ENCODE data around the gene PAQR6.
A peak's percentile ranks its signal among the peaks of the same experiment; 100 is the strongest.
"Not testable (repeated sequence)": the region's sequence is repeated elsewhere in the genome, so short reads cannot be mapped to it uniquely, and the experiment has no call there.

Gene PAQR6

DNA sequence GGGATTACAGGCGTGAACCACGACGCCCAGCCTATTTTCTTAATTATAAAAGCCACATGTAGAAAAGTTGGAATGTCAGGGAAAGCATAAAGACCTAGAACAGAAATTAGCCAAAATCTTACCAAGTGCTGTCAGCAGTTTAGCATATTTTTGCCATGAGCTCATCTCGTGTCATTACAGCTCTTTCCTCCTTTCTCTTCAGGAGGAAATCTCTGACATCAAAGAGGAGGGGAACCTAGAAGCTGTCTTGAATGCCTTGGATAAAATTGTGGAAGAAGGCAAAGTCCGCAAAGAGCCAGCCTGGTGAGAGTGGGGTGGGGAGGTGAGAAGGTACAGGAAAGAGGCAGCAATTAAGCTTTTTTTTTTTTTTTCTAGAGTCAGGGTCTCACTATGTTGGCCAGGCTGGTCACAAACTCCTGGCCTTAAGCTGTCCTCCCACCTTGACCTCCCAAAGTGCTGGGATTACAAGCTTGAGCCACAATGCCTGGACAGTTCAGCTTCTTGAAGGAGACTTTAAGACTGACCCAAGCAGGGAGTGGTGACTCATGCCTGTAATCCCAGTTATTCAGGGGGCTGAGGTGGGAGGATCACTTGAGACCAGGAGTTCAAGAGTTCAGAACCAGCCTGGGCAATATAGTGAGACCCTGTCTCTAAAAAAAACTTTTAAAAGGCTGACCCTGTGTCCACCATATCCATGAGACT, 14.3 kb downstream of the PAQR6 start:
- DNase-seq (ENCODE audit: low read depth in 1 of 2, low spot score in 1 of 2) = no peak

DNA sequence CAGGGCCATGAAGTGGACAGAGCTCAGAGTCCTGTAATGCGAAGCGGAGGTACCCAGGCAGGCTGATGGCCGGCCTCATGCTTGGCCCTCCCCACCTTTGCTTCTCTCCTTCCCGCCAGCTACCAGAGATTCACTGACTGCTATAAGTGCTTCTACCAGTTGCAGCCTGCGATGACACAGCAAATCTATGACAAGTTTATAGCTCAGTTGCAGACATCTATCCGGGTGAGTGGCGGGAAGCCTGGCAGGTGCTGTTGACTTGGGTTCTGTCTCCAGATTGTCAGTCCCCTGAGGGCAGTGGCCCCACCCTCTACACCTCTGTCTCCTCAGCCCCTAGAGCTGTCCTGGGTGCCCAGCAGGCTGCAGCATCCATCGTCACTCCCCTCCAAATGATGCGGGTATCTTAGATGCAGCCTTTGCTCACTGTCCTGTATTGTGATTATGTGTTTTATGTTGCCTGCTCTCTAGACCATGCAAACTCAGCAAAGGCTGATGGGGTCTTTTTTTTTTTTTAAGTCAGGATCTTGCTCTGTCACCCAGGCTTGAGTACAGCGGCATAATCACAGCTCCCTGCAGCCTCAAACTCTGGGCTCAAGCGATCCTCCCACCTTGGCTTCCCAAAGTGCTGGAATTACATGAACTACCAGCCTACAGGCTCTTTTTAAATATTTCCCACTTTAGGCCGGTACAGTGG, 15.5 kb downstream of the PAQR6 start:
- DNase-seq (ENCODE audit: low read depth in 1 of 2, low spot score in 1 of 2) = no peak

DNA sequence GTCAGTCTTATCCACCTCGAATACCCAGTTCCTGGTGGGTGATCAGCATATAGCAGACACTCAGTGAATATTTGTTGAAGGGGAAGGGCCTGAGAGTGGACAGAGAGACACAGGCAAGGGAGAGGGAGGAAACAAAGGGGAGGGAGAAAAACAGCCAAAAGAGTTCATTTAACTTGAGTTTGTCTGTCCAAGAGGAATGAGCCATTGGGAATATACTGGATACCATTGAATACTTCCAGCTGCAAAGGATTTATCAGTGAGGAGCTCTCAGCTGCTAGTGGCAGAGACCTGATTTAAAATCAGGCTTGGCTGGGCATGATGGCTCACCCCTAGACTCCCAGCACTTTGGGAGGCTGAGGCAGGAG, 17.4 kb downstream of the PAQR6 start:
- no peak for DNase-seq (ENCODE audit: low read depth in 1 of 2, low spot score in 1 of 2)

DNA sequence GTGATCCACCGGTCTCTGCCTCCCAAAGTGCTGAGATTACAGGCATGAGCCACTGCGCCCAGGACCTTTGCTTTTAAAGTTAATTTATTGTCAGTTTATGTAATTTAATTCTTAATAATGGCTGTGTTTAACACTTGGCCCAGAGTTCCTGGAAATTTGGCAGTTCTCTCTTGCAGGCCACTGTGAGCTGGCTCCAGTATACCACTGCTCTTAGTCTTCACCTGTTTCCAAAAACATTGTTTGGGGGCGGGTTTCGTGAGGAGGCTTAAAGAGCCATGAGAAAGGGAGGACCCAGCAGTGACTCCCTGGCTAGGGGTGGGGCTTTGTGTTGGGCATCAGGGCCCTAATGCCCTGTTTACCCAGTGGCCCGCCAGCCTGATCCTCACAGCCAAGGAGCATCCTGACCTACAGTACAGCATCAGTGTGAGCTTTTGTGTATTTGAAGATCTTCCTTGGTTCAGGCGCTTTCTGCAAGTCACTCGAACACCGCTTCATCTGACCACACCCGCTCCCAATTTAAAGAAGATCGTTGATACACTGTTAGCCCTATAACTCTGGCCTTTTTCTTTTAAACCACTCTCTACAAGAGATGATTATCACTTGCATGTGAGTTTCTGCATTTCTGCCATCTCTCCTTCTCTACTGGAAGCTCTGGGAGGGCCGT, 17.9 kb downstream of the PAQR6 start:
- DNase-seq (ENCODE audit: low read depth in 1 of 2, low spot score in 1 of 2) = no peak

DNA sequence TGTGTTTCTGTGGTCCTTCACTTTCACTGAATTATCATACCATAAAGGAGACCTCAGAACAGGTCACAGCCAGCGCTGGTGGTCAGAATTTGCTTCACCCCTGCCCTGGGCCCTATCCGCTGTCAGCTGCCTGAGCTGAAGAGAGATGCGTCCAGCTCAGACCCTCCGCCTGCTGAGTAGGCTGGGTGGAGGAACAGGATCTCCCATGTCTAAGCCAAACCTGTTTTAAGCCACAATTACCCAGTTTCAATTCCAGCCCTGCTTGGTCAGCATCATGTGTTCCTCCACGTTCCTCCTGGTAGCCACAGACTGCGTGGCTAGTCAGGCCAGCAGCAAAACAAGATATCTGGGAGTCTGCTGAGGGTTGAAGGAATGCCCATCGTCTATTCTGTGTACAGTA, 19.4 kb downstream of the PAQR6 start:
- DNase-seq (ENCODE audit: low read depth in 1 of 2, low spot score in 1 of 2) = no peak

DNA sequence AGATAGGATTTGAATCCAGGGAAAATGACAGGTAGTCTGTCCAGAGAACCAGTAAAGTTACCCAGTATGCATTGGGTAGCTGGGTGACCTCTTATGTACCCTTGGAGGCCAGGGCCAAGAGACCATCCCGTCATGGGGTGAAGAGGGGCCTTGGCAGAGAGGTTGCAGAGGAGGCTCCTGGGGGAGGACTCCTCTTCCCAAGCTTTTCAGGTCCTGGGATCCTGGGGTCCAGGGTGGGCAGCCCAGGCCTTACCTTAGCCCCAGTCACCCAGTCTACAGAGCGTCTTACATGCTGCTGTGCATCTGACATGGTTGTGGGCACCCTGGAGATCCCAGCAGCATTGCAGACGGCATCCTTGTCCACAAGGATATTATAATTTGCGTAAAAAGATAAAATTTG, 21.1 kb downstream of the PAQR6 start:
- DNase-seq (ENCODE audit: low read depth in 1 of 2, low spot score in 1 of 2) = no peak

DNA sequence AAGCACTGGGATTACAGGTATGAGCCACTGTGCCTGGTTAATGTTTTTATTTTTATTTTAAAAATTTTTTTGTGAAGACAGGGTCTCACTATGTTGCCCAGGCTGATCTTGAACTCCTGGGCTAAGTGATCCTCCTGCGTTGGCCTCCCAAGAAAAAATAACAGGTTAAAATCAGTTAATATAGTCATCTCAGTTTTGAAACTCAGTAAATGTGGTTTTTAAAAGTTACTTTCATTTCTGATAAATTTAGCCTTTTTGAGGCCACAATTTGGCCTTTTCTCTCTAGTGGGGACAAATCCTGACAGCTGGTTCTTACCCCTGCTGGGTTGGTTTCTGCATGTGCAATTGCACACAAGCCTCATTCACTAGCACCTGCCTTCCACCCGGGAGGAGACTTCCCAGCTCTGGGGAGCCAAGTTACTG, 21.7 kb downstream of the PAQR6 start:
- no peak for DNase-seq (ENCODE audit: low read depth in 1 of 2, low spot score in 1 of 2)

DNA sequence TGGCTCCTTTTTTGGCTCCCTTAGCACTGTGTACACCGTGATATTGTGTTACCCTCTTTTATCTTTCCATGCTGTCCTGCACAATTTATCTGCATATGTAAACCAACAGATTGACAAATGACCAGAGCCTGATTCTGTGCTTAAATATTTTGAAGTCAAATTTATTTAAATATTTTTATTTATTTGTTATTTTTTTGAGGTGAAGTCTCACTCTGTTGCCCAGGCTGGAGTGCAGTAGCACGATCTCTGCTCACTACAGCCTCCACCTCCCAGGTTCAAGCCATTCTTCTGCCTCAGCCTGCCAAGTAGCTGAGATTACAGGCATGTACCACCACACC, 22.2 kb downstream of the PAQR6 start:
- DNase-seq (ENCODE audit: low read depth in 1 of 2, low spot score in 1 of 2) = no peak

DNA sequence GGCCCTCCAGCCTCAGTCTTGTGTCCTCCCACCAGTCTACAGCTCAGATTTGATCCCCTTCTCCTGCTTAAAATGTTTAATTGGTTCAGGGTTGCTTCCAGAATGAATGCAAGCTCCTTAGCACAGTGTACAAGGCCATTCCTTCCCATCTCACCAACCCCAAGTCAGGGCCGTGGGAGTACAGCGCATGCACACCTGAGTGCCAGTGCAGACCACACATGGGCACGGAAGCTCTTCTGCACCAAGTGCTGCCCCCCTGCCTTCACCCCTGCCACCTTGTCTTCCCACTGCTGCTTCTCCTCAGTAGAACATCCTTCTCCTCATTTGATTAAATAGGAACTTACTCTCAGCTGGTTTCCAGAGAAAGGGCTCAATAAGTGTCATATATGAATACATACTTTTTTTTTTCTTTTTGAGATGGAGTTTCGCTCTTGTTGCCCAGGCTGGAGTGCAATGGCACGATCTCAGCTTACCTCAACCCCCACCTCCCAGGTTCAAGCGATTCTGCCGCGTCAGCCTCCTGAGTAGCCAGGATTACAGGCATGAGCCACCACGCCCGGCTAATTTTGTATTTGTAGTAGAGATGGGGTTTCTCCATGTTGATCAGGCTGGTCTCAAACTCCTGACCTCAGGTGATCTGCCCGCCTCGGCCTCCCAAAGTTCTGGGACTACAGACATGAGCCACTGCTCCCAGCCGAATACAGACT, 25.7 kb downstream of the PAQR6 start:
- DNase-seq (ENCODE audit: low read depth in 1 of 2, low spot score in 1 of 2) = no peak

DNA sequence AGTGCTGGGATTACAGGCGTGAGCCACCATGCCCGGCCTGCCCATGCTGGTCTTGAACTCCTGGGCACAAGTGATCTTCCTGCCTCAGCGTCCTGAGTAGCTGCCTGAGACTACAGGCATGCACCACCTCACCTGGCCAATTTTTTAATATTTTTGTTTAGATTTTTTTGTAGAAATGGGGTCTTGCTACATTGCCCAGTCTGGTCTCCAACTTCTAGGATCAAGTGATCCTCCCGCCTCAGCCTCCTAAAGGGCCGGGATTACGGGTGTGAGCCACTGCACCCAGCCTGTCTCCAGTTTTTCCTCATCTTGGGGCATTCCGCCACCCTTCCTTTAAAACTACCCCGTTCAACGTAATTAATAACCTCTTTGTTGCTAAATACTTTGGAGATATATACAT, 27.6 kb downstream of the PAQR6 start:
- DNase-seq (ENCODE audit: low read depth in 1 of 2, low spot score in 1 of 2) = no peak

DNA sequence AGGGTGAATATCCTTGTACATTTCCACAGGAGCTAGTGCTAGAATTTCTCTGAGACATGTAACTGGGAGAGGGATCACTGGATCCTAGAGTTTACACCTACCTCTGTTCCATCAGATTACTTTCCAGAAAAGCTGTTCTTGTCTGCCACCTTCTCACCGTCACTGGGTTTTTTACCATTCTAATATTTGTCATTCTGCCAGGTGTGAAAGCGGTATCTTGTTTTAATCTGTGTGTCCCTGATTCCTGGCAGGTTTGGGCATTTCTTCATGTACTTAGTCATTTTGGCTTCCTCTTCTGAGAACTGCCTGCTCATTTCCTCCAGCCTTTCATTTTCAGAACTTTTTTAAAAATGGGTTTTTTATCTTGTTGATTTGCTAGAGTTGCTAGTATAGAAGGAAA, 30.0 kb downstream of the PAQR6 start:
- DNase-seq (ENCODE audit: low read depth in 1 of 2, low spot score in 1 of 2) = no peak

DNA sequence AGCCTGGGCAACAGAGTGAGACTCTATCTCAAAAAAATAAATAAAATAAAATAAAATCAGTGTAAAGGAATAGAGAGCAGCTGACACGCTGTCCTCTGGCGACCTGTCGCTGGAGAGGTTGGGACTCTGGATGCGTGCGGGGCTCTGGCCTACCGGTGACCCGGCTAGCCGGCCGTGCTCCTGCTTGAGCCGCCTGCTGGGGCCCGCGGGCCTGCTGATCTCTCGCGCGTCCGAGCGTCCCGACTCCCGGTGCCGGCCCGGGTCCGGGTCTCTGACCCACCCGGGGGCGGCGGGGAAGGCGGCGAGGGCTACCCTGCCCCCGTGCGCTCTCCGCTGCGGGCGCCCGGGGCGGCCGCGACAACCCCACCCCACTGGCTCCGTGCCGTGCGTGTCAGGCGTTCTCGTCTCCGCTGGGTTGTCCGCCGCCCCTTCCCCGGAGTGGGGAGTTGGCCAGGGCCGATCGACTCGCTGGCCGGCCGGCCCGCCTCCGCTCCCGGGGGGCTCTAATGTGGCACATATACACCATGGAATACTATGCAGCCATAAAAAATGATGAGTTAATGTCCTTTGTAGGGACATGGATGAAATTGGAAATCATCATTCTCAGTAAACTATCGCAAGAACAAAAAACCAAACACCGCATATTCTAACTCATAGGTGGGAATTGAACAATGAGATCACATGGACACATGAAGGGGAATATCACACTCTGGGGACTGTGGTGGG, 31.3 kb downstream of the PAQR6 start:
- DNase-seq (ENCODE audit: low read depth in 1 of 2, low spot score in 1 of 2) = not testable (repeated sequence)

DNA sequence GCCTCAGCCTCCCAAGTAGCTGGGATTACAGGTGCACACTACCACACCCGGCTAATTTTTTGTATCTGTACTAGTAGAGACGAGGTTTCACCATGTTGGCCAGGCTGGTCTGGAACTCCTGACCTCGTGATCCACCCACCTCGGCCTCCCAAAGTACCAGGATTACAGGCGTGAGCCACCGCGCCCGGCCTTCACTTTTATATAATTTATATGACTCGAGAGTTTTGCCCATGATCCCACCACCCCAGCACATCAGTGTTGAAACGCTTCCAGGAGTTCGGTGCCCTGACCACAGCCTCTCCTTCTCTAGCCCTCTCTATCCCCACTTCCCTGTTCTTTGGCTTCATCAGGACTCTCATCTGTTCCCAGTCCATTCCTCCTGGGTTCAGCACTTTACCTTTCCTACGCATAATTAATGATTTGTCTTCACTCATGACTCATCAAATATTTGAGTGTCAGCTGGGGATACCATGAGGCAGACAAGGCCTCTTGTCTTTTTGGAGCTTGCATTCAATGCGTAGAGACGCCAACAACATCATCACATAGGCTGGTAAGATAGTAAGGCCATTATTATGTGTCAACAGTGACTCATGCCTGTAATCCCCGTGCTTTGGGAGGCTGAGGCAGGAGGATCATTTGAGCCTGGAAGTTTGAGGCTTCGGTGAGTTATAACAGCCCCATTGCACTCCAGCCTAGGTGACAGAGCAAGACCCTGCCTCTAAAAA, 33.7 kb downstream of the PAQR6 start:
- DNase-seq (ENCODE audit: low read depth in 1 of 2, low spot score in 1 of 2) = no peak

DNA sequence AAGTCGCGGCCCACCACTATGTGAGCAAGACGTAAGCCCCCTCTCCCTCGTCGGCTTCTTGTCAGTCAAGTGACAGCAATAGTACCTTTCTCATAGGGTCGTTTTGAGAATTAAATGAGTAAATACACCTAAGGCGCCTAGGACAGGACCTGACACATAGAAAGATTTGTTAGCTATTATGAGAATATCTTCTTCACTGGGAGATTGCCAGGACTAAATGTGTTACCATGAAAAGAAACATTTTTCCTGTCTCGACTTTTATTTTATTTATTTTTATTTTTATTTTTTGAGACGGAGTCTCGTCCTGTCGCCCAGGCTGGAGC, 34.3 kb downstream of the PAQR6 start:
- no peak for DNase-seq (ENCODE audit: low read depth in 1 of 2, low spot score in 1 of 2)

DNA sequence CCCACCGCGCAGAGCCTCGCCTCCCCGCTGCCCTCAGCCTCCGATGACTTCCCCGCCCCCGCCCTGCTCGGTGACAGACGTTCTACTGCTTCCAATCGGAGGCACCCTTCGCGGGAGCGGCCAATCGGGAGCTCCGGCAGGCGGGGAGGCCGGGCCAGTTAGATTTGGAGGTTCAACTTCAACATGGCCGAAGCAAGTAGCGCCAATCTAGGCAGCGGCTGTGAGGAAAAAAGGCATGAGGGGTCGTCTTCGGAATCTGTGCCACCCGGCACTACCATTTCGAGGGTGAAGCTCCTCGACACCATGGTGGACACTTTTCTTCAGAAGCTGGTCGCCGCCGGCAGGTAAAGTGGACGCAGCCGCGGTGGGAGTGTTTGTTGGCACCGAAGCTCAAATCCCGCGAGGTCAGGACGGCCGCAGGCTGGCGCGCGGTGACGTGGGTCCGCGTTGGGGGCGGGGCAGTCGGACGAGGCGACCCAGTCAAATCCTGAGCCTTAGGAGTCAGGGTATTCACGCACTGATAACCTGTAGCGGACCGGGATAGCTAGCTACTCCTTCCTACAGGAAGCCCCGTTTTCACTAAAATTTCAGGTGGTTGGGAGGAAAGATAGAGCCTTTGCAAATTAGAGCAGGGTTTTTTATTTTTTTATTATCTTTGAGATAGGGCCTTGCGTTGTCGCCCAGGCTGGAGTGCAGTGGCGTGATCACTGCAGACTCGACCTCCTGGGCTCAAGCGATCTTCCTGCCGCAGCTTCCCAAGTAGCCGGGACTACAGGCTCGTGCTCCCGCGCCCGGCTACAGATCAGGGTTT, 34.8 kb downstream of the PAQR6 start, which contains the start of gene PMF1:
Gene PMF1, plus strand, starts transcription at position 175 of the 811 bp plus-strand sequence. Its CDS starts 9 bp downstream, at position 184.
- DNase-seq (ENCODE audit: low read depth in 1 of 2, low spot score in 1 of 2) = peak; percentile 91 to 92

DNA sequence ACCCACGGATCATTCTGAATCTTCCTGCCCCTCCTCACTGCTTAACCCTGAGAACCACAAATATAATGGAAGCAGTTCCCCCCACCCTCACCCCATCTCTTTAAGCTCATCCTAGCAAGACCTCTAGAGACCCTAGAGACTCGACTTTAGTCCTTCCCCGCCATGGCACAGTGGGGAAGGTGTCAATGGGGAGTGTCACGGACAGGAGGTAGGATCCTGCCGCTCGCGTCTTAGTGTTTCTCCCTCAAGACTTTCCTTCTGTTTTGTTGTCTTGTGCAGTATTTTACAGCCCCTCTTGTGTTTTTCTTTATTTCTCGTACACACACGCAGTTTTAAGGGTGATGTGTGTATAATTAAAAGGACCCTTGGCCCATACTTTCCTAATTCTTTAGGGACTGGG, 35.7 kb downstream of the PAQR6 start:
- DNase-seq (ENCODE audit: low read depth in 1 of 2, low spot score in 1 of 2) = no peak

DNA sequence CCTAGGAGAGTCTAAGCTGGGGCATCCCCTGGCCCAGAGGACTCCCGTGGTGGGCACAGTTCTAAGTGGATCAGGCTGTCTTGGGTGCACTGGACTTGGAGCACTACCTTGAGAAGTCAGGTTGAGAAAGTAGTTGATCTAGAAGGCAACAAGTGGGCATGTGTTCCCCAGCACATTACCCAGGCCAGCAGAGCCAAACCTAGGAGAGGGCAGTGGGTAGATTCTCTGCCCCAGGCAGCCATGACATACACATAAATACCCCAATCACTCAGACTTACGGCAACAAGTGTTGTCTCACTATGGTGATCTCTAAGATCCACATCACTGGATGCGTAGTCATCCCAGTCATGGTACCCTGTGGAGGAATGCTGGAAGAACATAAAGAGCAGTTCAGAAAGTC, 36.6 kb downstream of the PAQR6 start:
- no peak for DNase-seq (ENCODE audit: low read depth in 1 of 2, low spot score in 1 of 2)

DNA sequence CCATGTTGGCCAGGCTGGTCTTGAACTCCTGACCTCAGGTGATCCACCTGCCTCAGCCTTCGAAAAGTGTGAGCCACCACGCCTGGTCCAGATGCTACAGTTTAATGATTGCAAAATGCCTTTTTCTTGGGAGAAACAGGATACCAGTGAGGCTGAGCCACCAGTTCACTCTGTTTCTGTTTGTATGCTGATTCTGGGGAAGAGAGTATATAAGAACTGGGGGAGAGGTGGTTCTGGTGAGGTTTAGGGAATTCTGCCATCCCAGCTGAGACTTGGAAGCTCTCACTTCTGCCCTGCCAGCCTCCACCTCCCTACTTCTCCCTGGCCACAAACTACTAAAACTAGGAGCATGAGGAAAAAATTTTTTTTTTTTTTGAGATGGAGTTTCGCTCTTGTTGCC, 43.2 kb downstream of the PAQR6 start:
- no peak for DNase-seq (ENCODE audit: low read depth in 1 of 2, low spot score in 1 of 2)

DNA sequence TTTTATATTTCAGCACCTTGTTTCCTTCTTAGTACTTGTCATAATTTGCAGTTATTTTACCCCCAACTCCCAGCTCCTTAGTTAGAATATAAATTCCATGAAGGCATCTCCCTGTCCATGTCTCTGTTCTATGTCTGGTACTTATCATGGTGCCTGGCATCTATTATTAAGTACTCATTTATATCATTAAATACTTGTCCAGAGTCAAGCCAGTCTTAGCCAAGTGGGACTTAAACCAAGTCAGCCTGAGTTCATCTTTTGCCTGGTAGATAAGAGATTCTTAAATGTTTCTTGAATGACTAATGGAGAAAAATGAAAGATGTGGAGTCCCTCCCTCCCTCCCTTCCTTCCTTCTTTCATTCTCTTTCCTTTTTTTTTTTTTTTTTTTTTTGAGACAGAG, 44.5 kb downstream of the PAQR6 start:
- no peak for DNase-seq (ENCODE audit: low read depth in 1 of 2, low spot score in 1 of 2)

DNA sequence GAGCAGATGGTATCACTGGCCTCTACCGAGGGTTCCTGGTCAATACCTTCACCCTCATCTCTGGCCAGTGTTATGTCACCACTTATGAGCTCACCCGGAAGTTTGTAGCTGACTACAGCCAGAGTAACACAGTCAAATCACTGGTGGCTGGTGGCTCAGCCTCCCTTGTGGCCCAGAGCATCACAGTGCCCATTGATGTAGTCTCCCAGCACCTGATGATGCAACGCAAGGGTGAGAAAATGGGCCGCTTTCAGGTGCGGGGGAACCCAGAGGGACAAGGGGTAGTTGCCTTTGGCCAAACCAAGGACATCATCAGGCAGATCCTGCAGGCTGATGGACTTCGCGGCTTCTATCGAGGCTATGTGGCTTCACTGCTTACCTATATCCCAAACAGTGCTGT, 47.8 kb downstream of the PAQR6 start:
- DNase-seq (ENCODE audit: low read depth in 1 of 2, low spot score in 1 of 2) = no peak
